ENCODE data around the gene DMD.

DMD gene

GRCh38 chrX:33128048-33128805, 83.1 kb downstream of the DMD start:
- H4K20me1 ChIP-seq (ENCODE audit: insufficient read depth, low read length) = no peaks in the 10 kb centered on the region
- no peak overlapping the region for H3K4me2 ChIP-seq (ENCODE audit: insufficient read depth, low read length)
- no peaks in the 10 kb centered on the region for H3K36me3 ChIP-seq (ENCODE audit: insufficient read depth, low read length)
- no peak for TF ChIP-seq EZH2 (IDR thresholded peaks at IDR 0.05; ENCODE audit: borderline replicate concordance, low read depth, low read length, severe bottlenecking)
- TF ChIP-seq, protein P1, sequence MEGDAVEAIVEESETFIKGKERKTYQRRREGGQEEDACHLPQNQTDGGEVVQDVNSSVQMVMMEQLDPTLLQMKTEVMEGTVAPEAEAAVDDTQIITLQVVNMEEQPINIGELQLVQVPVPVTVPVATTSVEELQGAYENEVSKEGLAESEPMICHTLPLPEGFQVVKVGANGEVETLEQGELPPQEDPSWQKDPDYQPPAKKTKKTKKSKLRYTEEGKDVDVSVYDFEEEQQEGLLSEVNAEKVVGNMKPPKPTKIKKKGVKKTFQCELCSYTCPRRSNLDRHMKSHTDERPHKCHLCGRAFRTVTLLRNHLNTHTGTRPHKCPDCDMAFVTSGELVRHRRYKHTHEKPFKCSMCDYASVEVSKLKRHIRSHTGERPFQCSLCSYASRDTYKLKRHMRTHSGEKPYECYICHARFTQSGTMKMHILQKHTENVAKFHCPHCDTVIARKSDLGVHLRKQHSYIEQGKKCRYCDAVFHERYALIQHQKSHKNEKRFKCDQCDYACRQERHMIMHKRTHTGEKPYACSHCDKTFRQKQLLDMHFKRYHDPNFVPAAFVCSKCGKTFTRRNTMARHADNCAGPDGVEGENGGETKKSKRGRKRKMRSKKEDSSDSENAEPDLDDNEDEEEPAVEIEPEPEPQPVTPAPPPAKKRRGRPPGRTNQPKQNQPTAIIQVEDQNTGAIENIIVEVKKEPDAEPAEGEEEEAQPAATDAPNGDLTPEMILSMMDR (IDR thresholded peaks at IDR 0.05; ENCODE audit: borderline replicate concordance, extremely low read depth, low read length, poor library complexity, severe bottlenecking) = no peak
- no peaks in the 10 kb centered on the region for H3K27me3 ChIP-seq (ENCODE audit: insufficient read depth, low read length, poor library complexity)
- H3K79me2 ChIP-seq (ENCODE audit: insufficient read depth, low read length) = no peaks in the 10 kb centered on the region
- H3K27ac ChIP-seq (ENCODE audit: low read length) = no peak overlapping the region
- H3K4me3 ChIP-seq (ENCODE audit: low read depth in 1 of 2, low read length in 2 of 2) = no peak overlapping the region
- ATAC-seq (ENCODE audit: insufficient read depth, low read depth) (no peak), DNase-seq (no peak)
- H3K9me3 ChIP-seq (ENCODE audit: insufficient read depth, low read length, severe bottlenecking) = no peaks in the 10 kb centered on the region
- H2AFZ ChIP-seq (ENCODE audit: low read depth, low read length) = no peak overlapping the region
- H3K4me1 ChIP-seq (ENCODE audit: insufficient read depth, low read length) = no peaks in the 10 kb centered on the region
- H3K9ac ChIP-seq (ENCODE audit: low read depth, low read length) = no peak overlapping the region

DNA sequence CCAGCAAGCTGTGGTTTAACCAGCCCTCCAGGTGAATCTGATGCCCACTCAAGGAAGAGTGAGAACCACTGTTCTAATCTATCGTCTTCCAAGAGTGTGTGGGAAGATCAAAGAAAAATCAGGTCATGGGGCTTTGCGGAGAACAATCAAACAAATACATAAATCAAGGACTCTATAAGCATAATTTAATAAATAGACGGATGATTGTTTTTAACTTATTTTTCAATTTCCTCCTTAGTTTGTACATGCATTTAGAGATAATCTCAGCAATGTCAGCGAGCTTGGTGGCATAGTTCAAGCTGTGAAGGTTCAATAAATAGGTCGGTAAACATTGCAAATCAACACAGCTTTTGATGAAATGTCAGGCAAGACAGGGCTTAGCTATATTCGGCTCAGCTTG, 84.9 kb downstream of the DMD start:
- Histone ChIP-seq H3K4me1 (ENCODE audit: insufficient read depth, low read length) (no peaks in the 10 kb centered on the region), H2AFZ (ENCODE audit: low read depth, low read length) (no peak overlapping the region), H3K9me3 (ENCODE audit: insufficient read depth, low read length, severe bottlenecking) (no peaks in the 10 kb centered on the region), H3K27me3 (ENCODE audit: insufficient read depth, low read length, poor library complexity) (no peaks in the 10 kb centered on the region), H3K4me2 (ENCODE audit: insufficient read depth, low read length) (no peak overlapping the region), H3K4me3 (ENCODE audit: low read depth in 1 of 2, low read length in 2 of 2) (no peak overlapping the region), H3K9ac (ENCODE audit: low read depth, low read length) (no peak overlapping the region), H3K36me3 (ENCODE audit: insufficient read depth, low read length) (no peaks in the 10 kb centered on the region), H3K27ac (ENCODE audit: low read length) (no peak overlapping the region), H4K20me1 (ENCODE audit: insufficient read depth, low read length) (no peaks in the 10 kb centered on the region), H3K79me2 (ENCODE audit: insufficient read depth, low read length) (no peaks in the 10 kb centered on the region)
- TF ChIP-seq, protein P1 (IDR thresholded peaks at IDR 0.05; ENCODE audit: borderline replicate concordance, extremely low read depth, low read length, poor library complexity, severe bottlenecking) = no peak
- no peak for TF ChIP-seq EZH2 (IDR thresholded peaks at IDR 0.05; ENCODE audit: borderline replicate concordance, low read depth, low read length, severe bottlenecking)
- DNase-seq = no peak
- ATAC-seq (ENCODE audit: insufficient read depth, low read depth) = no peak

GRCh38 chrX:33109858-33110257, 101.5 kb downstream of the DMD start:
- no peaks in the 10 kb centered on the region for H3K9me3 ChIP-seq (ENCODE audit: insufficient read depth, low read length, severe bottlenecking)
- no peak overlapping the region for H3K9ac ChIP-seq (ENCODE audit: low read depth, low read length)
- ATAC-seq (ENCODE audit: insufficient read depth, low read depth) (no peak), DNase-seq (no peak)
- no peak overlapping the region for H3K4me2 ChIP-seq (ENCODE audit: insufficient read depth, low read length)
- no peaks in the 10 kb centered on the region for H3K79me2 ChIP-seq (ENCODE audit: insufficient read depth, low read length)
- H4K20me1 ChIP-seq (ENCODE audit: insufficient read depth, low read length) = no peaks in the 10 kb centered on the region
- H3K4me3 ChIP-seq (ENCODE audit: low read depth in 1 of 2, low read length in 2 of 2) = no peak overlapping the region
- TF ChIP-seq, protein P1 (IDR thresholded peaks at IDR 0.05; ENCODE audit: borderline replicate concordance, extremely low read depth, low read length, poor library complexity, severe bottlenecking) = no peak
- TF ChIP-seq EZH2 (IDR thresholded peaks at IDR 0.05; ENCODE audit: borderline replicate concordance, low read depth, low read length, severe bottlenecking) = no peak
- H3K27ac ChIP-seq (ENCODE audit: low read length) = no peak overlapping the region
- H3K27me3 ChIP-seq (ENCODE audit: insufficient read depth, low read length, poor library complexity) = no peaks in the 10 kb centered on the region
- no peaks in the 10 kb centered on the region for H3K36me3 ChIP-seq (ENCODE audit: insufficient read depth, low read length)
- no peaks in the 10 kb centered on the region for H3K4me1 ChIP-seq (ENCODE audit: insufficient read depth, low read length)
- no peak overlapping the region for H2AFZ ChIP-seq (ENCODE audit: low read depth, low read length)

All from DND-41 (cell line).